DND-41 (cell line): Measurements from ENCODE around the gene ACTN1.

Experiments used
- ATAC-seq: fragments of 200-7000 bp; cut with Tn5 transposase; 3 replicates; pipeline ENCODE4 v1.9.1; 2021; ENCODE audit warnings: low read depth; ENCODE audit not compliant: insufficient read depth
- DNase-seq: peaks from one replicate; pipeline ENCODE4 v3.0.0-alpha.2; 2020
- H2AFZ ChIP-seq: 2 replicates; pipeline ENCODE4 v1.6.0; 2012; ENCODE audit warnings: low read depth, low read length
- H3K27ac ChIP-seq: 2 replicates; pipeline ENCODE4 v1.5.1; 2012; ENCODE audit warnings: low read length, inconsistent platforms
- H3K27me3 ChIP-seq: fragments of 200-600 bp; sonication (generic); 2 replicates; pipeline ENCODE4 v1.6.0; 2012; ENCODE audit warnings: low read length, mild to moderate bottlenecking, inconsistent platforms; ENCODE audit not compliant: insufficient read depth, poor library complexity
- H3K36me3 ChIP-seq: 2 replicates; pipeline ENCODE4 v1.5.1; 2012; ENCODE audit warnings: low read length, inconsistent platforms; ENCODE audit not compliant: insufficient read depth
- H3K4me1 ChIP-seq: 2 replicates; pipeline ENCODE4 v1.5.1; 2012; ENCODE audit warnings: mild to moderate bottlenecking, low read length; ENCODE audit not compliant: insufficient read depth
- H3K4me2 ChIP-seq: 2 replicates; pipeline ENCODE4 v1.6.0; 2012; ENCODE audit warnings: mild to moderate bottlenecking, moderate library complexity, low read length, inconsistent platforms; ENCODE audit not compliant: insufficient read depth
- H3K4me3 ChIP-seq, 2 experiments: fragments of 200-600 bp in 1 of 2; shearing (Covaris generic) in 1 of 2; 2 replicates each; pipeline ENCODE4 v1.5.1; 2012 to 2016; ENCODE audit warnings: inconsistent platforms in 2 of 2, low read length in 2 of 2, mild to moderate bottlenecking in 2 of 2, low read depth in 1 of 2, moderate library complexity in 1 of 2
- H3K79me2 ChIP-seq: 2 replicates; pipeline ENCODE4 v1.6.0; 2012; ENCODE audit warnings: low read length, inconsistent platforms; ENCODE audit not compliant: insufficient read depth
- H3K9ac ChIP-seq: 2 replicates; pipeline ENCODE4 v1.6.0; 2012; ENCODE audit warnings: low read depth, mild to moderate bottlenecking, inconsistent platforms, low read length, moderate library complexity
- H3K9me3 ChIP-seq: 2 replicates; pipeline ENCODE4 v1.5.1; 2012; ENCODE audit warnings: low read length, moderate library complexity, mild to moderate bottlenecking, inconsistent platforms; ENCODE audit not compliant: insufficient read depth, severe bottlenecking
- H4K20me1 ChIP-seq: 2 replicates; pipeline ENCODE4 v1.6.0; 2012; ENCODE audit warnings: low read length; ENCODE audit not compliant: insufficient read depth
- EZH2 ChIP-seq: IDR thresholded peaks from 3 replicates; pipeline ENCODE4 v1.6.1; 2012; ENCODE audit warnings: borderline replicate concordance, low read depth, mild to moderate bottlenecking, moderate library complexity, low read length, inconsistent platforms; ENCODE audit not compliant: severe bottlenecking
- TF ChIP-seq, protein P1 (sequence below): IDR thresholded peaks from 2 replicates; pipeline ENCODE4 v1.5.1; 2012; ENCODE audit warnings: borderline replicate concordance, low read length, moderate library complexity, mild to moderate bottlenecking; ENCODE audit not compliant: poor library complexity, severe bottlenecking; ENCODE audit errors: extremely low read depth

The ACTN1 gene

DNA sequence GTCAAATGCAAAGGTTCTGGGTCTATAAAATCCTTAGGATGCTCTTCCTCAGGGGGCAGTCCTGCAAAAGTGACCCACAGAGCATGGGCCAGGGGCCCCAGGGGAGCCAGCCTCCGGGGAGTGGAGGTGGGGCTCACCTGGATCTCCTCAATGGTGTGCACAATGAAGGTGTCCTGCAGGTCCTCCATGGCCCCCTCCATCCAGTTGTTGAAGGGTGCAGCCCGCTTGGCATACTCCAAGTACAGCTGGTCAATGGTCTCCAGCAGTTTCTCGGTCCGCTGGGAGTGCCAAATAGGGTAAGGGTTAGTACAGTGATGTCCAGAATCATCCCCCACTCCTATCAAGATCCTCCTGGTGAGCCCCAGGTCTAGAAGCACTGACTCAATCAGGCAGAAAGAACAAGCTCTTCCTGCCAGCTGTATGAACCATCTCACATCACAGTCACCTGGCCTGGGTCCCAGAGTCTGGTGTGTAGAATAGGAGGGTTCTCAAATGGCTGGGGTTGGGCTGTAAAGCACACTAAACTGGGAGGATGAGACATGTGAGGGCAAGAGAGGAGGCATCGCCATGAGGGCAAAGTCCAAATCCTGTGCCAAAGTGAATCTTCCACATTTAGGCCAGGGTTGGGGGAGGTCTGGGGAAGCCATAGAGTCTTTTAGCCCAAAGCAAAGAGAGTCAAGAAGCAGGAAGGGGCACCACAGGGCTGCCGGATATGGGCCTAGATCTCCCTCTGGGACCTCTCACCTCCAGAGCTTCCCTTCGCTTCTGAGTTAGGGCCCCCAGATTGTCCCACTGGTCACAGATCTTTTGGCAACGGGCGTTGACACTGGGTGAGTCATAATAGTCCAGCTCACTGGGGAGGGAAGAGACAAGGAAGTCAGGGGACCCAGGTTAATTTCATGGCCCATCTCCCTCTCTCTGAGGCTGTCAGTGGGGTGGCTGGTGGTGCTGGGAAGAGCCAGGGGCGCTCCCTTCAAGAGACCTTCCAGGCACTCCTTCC, 94.8 kb downstream of the ACTN1 start:
- Histone ChIP-seq H3K27ac (no peak overlapping the region), H3K9ac (no peak overlapping the region), H4K20me1 (no peaks in the 10 kb centered on the region), H3K27me3 (no peaks in the 10 kb centered on the region), H3K36me3 (peaks cover 83% of the 10 kb centered on the region), H2AFZ (no peak overlapping the region), H3K9me3 (no peaks in the 10 kb centered on the region), H3K4me2 (no peak overlapping the region), H3K4me1 (no peaks in the 10 kb centered on the region), H3K79me2 (no peaks in the 10 kb centered on the region), H3K4me3 (no peak overlapping the region)
- ATAC-seq = no peak
- TF ChIP-seq, protein P1, sequence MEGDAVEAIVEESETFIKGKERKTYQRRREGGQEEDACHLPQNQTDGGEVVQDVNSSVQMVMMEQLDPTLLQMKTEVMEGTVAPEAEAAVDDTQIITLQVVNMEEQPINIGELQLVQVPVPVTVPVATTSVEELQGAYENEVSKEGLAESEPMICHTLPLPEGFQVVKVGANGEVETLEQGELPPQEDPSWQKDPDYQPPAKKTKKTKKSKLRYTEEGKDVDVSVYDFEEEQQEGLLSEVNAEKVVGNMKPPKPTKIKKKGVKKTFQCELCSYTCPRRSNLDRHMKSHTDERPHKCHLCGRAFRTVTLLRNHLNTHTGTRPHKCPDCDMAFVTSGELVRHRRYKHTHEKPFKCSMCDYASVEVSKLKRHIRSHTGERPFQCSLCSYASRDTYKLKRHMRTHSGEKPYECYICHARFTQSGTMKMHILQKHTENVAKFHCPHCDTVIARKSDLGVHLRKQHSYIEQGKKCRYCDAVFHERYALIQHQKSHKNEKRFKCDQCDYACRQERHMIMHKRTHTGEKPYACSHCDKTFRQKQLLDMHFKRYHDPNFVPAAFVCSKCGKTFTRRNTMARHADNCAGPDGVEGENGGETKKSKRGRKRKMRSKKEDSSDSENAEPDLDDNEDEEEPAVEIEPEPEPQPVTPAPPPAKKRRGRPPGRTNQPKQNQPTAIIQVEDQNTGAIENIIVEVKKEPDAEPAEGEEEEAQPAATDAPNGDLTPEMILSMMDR = no peak
- no peak for TF ChIP-seq EZH2
- DNase-seq = no peak

DNA sequence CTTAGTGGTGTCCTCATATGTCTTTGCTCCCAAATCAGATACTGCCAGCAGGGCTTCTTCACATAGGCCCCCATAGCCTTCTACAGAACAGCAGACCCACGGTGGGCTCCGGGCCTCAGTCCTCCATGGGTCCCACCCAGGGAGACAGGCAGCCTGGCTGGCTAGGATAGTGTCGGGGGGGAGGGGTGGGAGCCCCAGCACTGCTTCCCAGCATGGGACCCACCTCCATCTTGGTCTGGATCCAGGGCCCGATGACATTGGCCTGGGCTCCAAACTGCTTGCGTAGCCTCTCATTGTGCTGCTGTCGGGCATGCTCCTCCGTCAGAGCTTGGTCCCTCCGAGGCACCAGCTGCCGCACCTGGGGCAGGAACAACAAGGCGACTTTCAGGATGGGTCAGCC, 96.9 kb downstream of the ACTN1 start:
- DNase-seq (no peak), ATAC-seq (no peak)
- H3K9ac ChIP-seq = no peak overlapping the region
- no peaks in the 10 kb centered on the region for H3K27me3 ChIP-seq
- H3K79me2 ChIP-seq = no peaks in the 10 kb centered on the region
- no peak overlapping the region for H3K27ac ChIP-seq
- no peaks in the 10 kb centered on the region for H3K9me3 ChIP-seq
- H3K4me3 ChIP-seq = no peak overlapping the region
- no peak overlapping the region for H2AFZ ChIP-seq
- no peak overlapping the region for H3K4me2 ChIP-seq
- no peaks in the 10 kb centered on the region for H3K4me1 ChIP-seq
- TF ChIP-seq, protein P1 = no peak
- TF ChIP-seq EZH2 = no peak
- H4K20me1 ChIP-seq = no peaks in the 10 kb centered on the region
- peaks cover 84% of the 10 kb centered on the region for H3K36me3 ChIP-seq

DNA sequence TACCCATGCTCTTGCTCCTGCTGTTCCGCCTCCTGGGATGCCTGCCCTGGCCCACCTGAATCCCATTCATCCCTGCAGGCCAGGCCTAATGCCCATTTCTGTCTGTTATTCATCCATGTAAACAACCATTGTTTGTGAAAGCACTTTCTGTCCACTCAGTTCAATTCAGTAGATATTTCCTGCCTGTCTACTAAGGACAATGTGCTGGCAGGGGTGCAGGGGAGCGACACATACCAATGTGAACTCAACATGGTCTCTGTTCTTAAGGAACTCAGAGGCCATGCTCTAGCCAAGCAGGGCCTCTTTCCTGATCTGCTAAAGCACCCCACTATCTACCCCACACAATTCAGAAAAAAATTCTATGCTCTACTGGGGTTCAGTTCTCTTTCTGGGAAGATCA, 97.7 kb downstream of the ACTN1 start:
- Histone ChIP-seq H2AFZ (no peak overlapping the region), H3K4me2 (no peak overlapping the region), H3K27ac (no peak overlapping the region), H3K27me3 (no peaks in the 10 kb centered on the region), H3K4me3 (no peak overlapping the region), H3K9me3 (no peaks in the 10 kb centered on the region), H3K79me2 (no peaks in the 10 kb centered on the region), H4K20me1 (no peaks in the 10 kb centered on the region), H3K9ac (no peak overlapping the region), H3K4me1 (no peaks in the 10 kb centered on the region), H3K36me3 (peaks cover 92% of the 10 kb centered on the region)
- no peak for ATAC-seq
- no peak for TF ChIP-seq EZH2
- TF ChIP-seq, protein P1 = no peak
- no peak for DNase-seq
